Measurements from ENCODE around the gene AP5Z1. TPM values are rescaled to one million over a fixed set of nuclear protein-coding genes. Genes with fewer than 3 reads are reported as not detected.

The AP5Z1 gene
- total RNA-seq, 1 donor from 2014 or later, result 88.6 TPM

DNA sequence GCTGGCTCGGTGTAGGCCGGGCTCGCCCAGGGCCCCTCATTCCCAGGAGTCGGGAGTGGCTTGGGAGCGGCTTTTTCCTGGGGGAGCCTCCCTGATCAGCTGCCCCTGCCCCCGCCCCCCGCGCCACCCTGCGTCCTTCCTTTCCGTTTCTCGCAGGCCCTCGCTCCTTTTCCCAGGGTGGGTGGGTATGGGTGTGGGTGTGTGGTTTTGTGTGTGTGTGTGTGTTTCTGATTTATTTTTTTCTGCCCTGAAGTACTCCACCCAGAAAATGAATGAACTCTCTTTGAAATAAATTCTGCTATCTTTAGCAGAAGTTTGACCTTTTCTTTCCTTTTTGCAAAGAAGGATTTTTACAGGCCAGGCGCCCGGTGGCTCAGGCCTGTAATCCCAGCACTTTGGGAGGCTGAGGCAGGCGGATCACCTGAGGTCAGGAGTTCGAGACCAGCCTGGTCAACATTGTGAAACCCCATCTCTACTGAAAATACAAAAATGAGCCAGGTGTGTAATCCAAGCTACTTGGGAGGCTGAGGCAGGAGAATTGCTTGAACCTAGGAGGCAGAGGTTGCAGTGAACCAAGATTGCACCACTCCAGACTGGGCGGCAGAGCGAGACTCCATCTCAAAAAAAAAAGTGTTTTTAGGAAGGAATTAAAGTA lies 30.0 kb upstream of the AP5Z1 start:
- Mint-ChIP-seq H3K9me3 (ENCODE audit: unreplicated experiment) (peaks cover 5% of the 10 kb centered on the region), H3K4me1 (ENCODE audit: unreplicated experiment) (peaks cover 51% of the 10 kb centered on the region), H3K27ac (ENCODE audit: unreplicated experiment) (peak overlapping the region; percentile 98), H3K36me3 (ENCODE audit: low read depth, unreplicated experiment) (peaks cover 46% of the 10 kb centered on the region), H3K4me3 (ENCODE audit: unreplicated experiment) (peak overlapping the region; percentile 50), H3K27me3 (ENCODE audit: unreplicated experiment) (peaks cover 13% of the 10 kb centered on the region)
- no peak for DNase-seq (ENCODE audit: low spot score)
- no peak for TF ChIP-seq CTCF (IDR thresholded peaks at IDR 0.05; ENCODE audit: unreplicated experiment)

DNA sequence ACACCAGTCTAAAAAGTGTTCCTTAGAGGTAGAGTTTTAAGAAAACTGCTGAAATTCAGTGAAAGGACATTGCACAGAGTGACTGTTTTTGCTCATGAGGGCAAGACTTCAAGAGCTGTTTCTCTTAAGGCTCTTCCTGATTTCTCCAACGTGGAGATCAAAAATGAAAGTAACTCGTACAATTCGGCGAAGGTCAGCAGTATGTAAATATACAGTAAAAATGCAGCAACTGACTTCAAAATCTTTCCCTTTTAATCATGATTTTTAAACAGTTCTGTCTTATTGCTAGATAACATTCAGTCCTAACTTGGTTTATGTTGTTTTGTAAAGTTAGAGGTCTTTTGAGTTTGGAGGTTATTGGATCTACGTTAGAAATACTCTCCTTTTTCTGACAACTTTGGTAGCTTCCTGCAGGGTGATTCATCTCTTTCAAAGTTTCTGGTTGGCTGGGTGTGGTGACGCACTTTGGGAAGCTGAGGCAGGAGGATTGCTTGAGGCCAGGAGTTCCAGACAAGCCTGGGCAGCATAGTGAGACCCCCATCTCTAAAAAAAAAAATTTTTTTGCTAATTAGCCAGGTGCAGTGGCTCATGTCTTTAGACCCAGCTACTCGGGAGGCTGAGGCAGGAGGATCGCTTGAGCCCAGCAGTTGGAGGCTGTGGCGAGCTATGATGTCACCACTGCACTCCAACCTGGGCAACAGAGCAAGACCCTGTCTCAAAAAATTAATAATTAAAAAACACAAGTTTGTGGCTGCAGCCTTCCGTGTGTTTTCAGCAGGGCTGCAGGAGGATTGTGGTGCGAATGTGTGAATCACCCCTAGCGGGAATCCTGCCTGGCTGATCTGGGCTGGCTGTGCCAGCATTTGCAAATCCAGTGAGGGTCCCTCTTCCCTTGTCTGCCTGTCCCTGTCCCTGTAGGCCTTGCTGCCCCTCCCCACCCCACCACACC lies 29.2 kb upstream of the AP5Z1 start:
- no peak for DNase-seq (ENCODE audit: low spot score)
- peaks cover 17% of the 10 kb centered on the region for H3K27me3 Mint-ChIP-seq (ENCODE audit: unreplicated experiment)
- peak overlapping the region; percentile 98 for H3K27ac Mint-ChIP-seq (ENCODE audit: unreplicated experiment)

GRCh38 chr7:4747013-4747412 lies 28.4 kb upstream of the AP5Z1 start:
- no peak for TF ChIP-seq CTCF (IDR thresholded peaks at IDR 0.05; ENCODE audit: unreplicated experiment)
- DNase-seq (ENCODE audit: low spot score), result no peak
- Mint-ChIP-seq H3K4me3 (ENCODE audit: unreplicated experiment) (no peak overlapping the region), H3K9me3 (ENCODE audit: unreplicated experiment) (peaks cover 5% of the 10 kb centered on the region), H3K27me3 (ENCODE audit: unreplicated experiment) (peaks cover 13% of the 10 kb centered on the region), H3K4me1 (ENCODE audit: unreplicated experiment) (peaks cover 47% of the 10 kb centered on the region), H3K27ac (ENCODE audit: unreplicated experiment) (peak overlapping the region; percentile 84), H3K36me3 (ENCODE audit: low read depth, unreplicated experiment) (peaks cover 35% of the 10 kb centered on the region)

More for the DNA sequence above, 29.2 kb upstream of the AP5Z1 start:
- H3K36me3 Mint-ChIP-seq (ENCODE audit: low read depth, unreplicated experiment), result peaks cover 41% of the 10 kb centered on the region
- peaks cover 5% of the 10 kb centered on the region for H3K9me3 Mint-ChIP-seq (ENCODE audit: unreplicated experiment)
- H3K4me1 Mint-ChIP-seq (ENCODE audit: unreplicated experiment), result peaks cover 51% of the 10 kb centered on the region
- no peak for TF ChIP-seq CTCF (IDR thresholded peaks at IDR 0.05; ENCODE audit: unreplicated experiment)
- H3K4me3 Mint-ChIP-seq (ENCODE audit: unreplicated experiment), result peak overlapping the region; percentile 19

DNA sequence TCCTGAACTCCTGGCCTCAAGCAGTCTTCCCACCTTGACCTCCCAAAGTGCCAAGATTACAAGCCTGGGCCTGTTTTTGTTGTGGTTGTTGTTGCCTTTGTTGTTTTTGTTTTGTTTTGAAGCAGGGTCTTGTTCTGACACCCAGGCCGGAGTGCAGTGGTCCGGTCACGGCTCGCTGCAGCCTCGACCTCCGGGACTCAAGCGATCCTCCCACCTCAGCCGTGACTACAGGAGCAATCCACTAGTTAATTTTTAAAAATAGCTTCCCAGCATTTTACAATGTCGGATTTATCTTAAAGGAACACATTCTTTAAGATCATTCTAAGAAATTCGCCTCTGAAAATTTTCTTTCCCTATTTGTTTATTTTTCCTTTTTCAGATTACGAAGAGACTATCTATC lies 27.7 kb upstream of the AP5Z1 start:
- Mint-ChIP-seq H3K27ac (ENCODE audit: unreplicated experiment) (peak overlapping the region; percentile 95), H3K4me1 (ENCODE audit: unreplicated experiment) (peaks cover 49% of the 10 kb centered on the region), H3K36me3 (ENCODE audit: low read depth, unreplicated experiment) (peaks cover 33% of the 10 kb centered on the region), H3K9me3 (ENCODE audit: unreplicated experiment) (peaks cover 5% of the 10 kb centered on the region), H3K4me3 (ENCODE audit: unreplicated experiment) (peak overlapping the region; percentile 59), H3K27me3 (ENCODE audit: unreplicated experiment) (peaks cover 13% of the 10 kb centered on the region)
- TF ChIP-seq CTCF (IDR thresholded peaks at IDR 0.05; ENCODE audit: unreplicated experiment), result no peak
- no peak for DNase-seq (ENCODE audit: low spot score)

All from endothelial cell (in vitro differentiated cells).